CD14-positive monocyte (primary cell): Measurements from ENCODE around the gene SGSH. TPM values are rescaled to one million over a fixed set of nuclear protein-coding genes. Genes with fewer than 3 reads are reported as not detected.
"Not testable (repeated sequence)": the region's sequence is repeated elsewhere in the genome, so short reads cannot be mapped to it uniquely, and the experiment has no call there.

Experiments
- DNase-seq, 3 donors: peaks; one replicate each; pipeline ENCODE4 v3.0.0-alpha.2; 2011 to 2022
- H2AFZ ChIP-seq: 2 replicates; pipeline ENCODE4 v1.6.0; 2012; ENCODE audit warnings: mild to moderate bottlenecking, low read depth, low read length, inconsistent platforms; ENCODE audit not compliant: insufficient read depth, poor library complexity, severe bottlenecking
- H3K27ac ChIP-seq, 2 donors: 1 replicate in 1 of 2; 2 replicates in 1 of 2; pipeline ENCODE4 v1.5.1; 2012 to 2013; ENCODE audit warnings: low read length in 2 of 2, control low read depth in 1 of 2, inconsistent platforms in 1 of 2, low read depth in 1 of 2, mild to moderate bottlenecking in 1 of 2
- H3K27me3 ChIP-seq, 2 donors: one replicate each; pipeline versions ENCODE4 v1.6.0 to v1.6.1; 2011 to 2013; ENCODE audit warnings: low read length in 2 of 2; ENCODE audit not compliant: control insufficient read depth in 2 of 2, insufficient read depth in 2 of 2
- H3K36me3 ChIP-seq, 2 donors: replicated peaks in 1 of 2; 1 replicate in 1 of 2; 2 replicates in 1 of 2; pipeline versions ENCODE4 v1.5.1 to v1.6.1; 2012 to 2013; ENCODE audit warnings: low read length in 2 of 2, control low read depth in 1 of 2, inconsistent platforms in 1 of 2, mild to moderate bottlenecking in 1 of 2; ENCODE audit not compliant: insufficient read depth in 2 of 2, control insufficient read depth in 1 of 2
- H3K4me1 ChIP-seq, 2 donors: 1 replicate in 1 of 2; 2 replicates in 1 of 2; pipeline versions ENCODE4 v1.5.1 to v1.6.1; 2012 to 2013; ENCODE audit warnings: low read length in 2 of 2, control low read depth in 1 of 2, inconsistent platforms in 1 of 2, mild to moderate bottlenecking in 1 of 2, moderate library complexity in 1 of 2; ENCODE audit not compliant: insufficient read depth in 2 of 2, control insufficient read depth in 1 of 2
- H3K4me2 ChIP-seq: replicated peaks from 2 replicates; pipeline ENCODE3; 2012; ENCODE audit warnings: low read length, moderate library complexity, mild to moderate bottlenecking; ENCODE audit not compliant: poor library complexity, severe bottlenecking; ENCODE audit errors: extremely low read depth
- H3K4me3 ChIP-seq, 3 experiments: fragments of 200-600 bp in 1 of 3; sonication (generic) in 1 of 3; replicated peaks in 1 of 3; 1 replicate in 2 of 3; 2 replicates in 1 of 3; pipeline ENCODE4 v1.5.1; 2011 to 2013; ENCODE audit warnings: low read length in 3 of 3, mild to moderate bottlenecking in 3 of 3, control low read depth in 2 of 3, low read depth in 2 of 3, inconsistent platforms in 1 of 3, moderate library complexity in 1 of 3
- H3K79me2 ChIP-seq: 2 replicates; pipeline ENCODE4 v1.6.0; 2012; ENCODE audit warnings: mild to moderate bottlenecking, control low read depth, inconsistent platforms, low read length, moderate library complexity; ENCODE audit not compliant: insufficient read depth
- H3K9ac ChIP-seq: 2 replicates; pipeline ENCODE4 v1.6.0; 2017; ENCODE audit warnings: low read length, mild to moderate bottlenecking; ENCODE audit not compliant: insufficient read depth, poor library complexity, severe bottlenecking
- H3K9me3 ChIP-seq, 2 donors: replicated peaks in 1 of 2; 1 replicate in 1 of 2; 2 replicates in 1 of 2; pipeline versions ENCODE4 v1.5.1 to v1.6.1; 2012 to 2013; ENCODE audit warnings: low read length in 2 of 2, control low read depth in 1 of 2; ENCODE audit not compliant: control insufficient read depth in 1 of 2, insufficient read depth in 1 of 2
- H4K20me1 ChIP-seq: 2 replicates; pipeline ENCODE4 v1.6.0; 2012; ENCODE audit warnings: mild to moderate bottlenecking, low read length, control low read depth, moderate library complexity; ENCODE audit not compliant: insufficient read depth
- H3K27ac Mint-ChIP-seq, 7 donors: one replicate each; pipeline ENCODE4 v1.8.0; 2020; ENCODE audit warnings: mild to moderate bottlenecking in 7 of 7, mixed read lengths in 7 of 7, moderate library complexity in 6 of 7, inconsistent platforms in 2 of 7
- H3K27me3 Mint-ChIP-seq, 3 donors: one replicate each; pipeline ENCODE4 v1.8.0; 2021 to 2022; ENCODE audit warnings: low read depth in 3 of 3, mild to moderate bottlenecking in 3 of 3, mixed read lengths in 3 of 3, moderate library complexity in 3 of 3, inconsistent platforms in 1 of 3
- H3K36me3 Mint-ChIP-seq, 2 donors: one replicate each; pipeline ENCODE4 v1.8.0; 2020; ENCODE audit warnings: mixed read lengths in 2 of 2, inconsistent platforms in 1 of 2, mild to moderate bottlenecking in 1 of 2
- H3K4me1 Mint-ChIP-seq: one replicate; pipeline ENCODE4 v1.8.0; 2020; ENCODE audit warnings: mild to moderate bottlenecking, mixed read lengths
- H3K4me3 Mint-ChIP-seq, 2 donors: one replicate each; pipeline ENCODE4 v1.8.0; 2020; ENCODE audit warnings: mild to moderate bottlenecking in 2 of 2, mixed read lengths in 2 of 2, moderate library complexity in 1 of 2
- H3K9me3 Mint-ChIP-seq, 7 donors: one replicate each; pipeline ENCODE4 v1.8.0; 2020 to 2022; ENCODE audit warnings: mixed read lengths in 7 of 7, mild to moderate bottlenecking in 6 of 7, moderate library complexity in 6 of 7, inconsistent platforms in 2 of 7
- CTCF ChIP-seq: fragments of 200-600 bp; IDR thresholded peaks from one replicate; pipeline ENCODE4 v1.8.0; 2022; ENCODE audit warnings: antibody characterized with exemption, mild to moderate bottlenecking
- WGBS: methylation state at CpG from one replicate; pipeline ENCODE4 v1.1.5; 2013; ENCODE audit warnings: missing lambda C conversion rate; ENCODE audit not compliant: insufficient coverage; 5-methylcytosine and 5-hydroxymethylcytosine counted together
- intact Hi-C, 2 donors: fragments of 100-400 bp; cut with micrococcal nuclease; formaldehyde crosslinking; loops; one replicate each; pipeline versions ENCODE4 v1.15.0 to v1.15.1; 2023
- polyA plus RNA-seq, 3 donors: library from polyadenylated mRNA; depleted of rRNA in 1 of 3; unstranded in 2 of 3; stranded (reverse) in 1 of 3; fragments of 300-500 nt in 2 of 3; fragments of >200 nt in 1 of 3; fragmentation: Illumina TruSeq in 2 of 3; gene quantifications; 1 replicate in 2 of 3; 2 replicates in 1 of 3; pipeline ENCODE4 v1.2.3, GENCODE V29; 2012 to 2021

SGSH gene
- polyA plus RNA-seq, 3 donors: 21.1 to 193 (median 31.3) TPM

DNA sequence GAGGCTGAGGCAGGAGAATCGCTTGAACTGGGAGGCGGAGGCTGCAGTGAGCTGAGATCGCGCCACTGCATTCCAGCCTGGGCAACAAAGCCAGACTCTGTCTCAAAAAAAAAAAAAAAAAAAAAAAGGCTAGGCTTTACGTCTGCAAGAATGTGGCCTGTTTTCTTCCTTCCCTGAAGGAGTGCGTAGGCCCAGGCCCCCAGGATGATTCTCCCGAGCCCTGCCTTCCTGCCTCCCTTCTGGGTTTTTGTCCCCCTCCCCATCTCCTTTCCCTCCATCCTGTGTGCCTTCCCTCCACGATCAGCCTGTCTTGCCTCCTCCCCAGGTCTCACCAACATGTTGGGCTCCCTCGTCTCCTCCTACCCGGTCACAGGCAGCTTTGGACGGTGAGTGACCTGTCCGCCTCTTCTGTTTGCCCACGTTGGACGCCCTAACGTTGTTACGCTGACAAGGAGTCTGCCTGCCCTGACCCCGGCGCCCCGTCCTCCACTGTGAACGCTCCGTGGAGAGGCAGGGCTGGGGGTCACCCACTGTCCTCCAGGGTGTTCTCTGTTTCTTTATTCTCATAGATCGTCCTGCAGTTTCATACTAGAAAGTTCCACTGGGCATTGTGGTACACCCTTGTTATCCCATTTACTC lies 24.9 kb upstream of the SGSH start:
- no peaks in the 10 kb centered on the region for H3K27me3 ChIP-seq
- H3K4me1 ChIP-seq: no peaks in the 10 kb centered on the region
- no peak overlapping the region for H2AFZ ChIP-seq
- TF ChIP-seq CTCF: no peak
- H3K9me3 Mint-ChIP-seq: peaks cover 0 to 2% (median 0%) of the 10 kb centered on the region in 7 donors
- no peaks in the 10 kb centered on the region for H3K36me3 ChIP-seq
- H3K36me3 Mint-ChIP-seq: peaks cover 8 to 23% of the 10 kb centered on the region in 2 donors
- H3K27ac Mint-ChIP-seq: peak overlapping the region in 2 of 7 donors; percentile 4 to 50
- DNase-seq: no peak
- H3K4me1 Mint-ChIP-seq: no peaks in the 10 kb centered on the region
- no peaks in the 10 kb centered on the region for H4K20me1 ChIP-seq
- 95% methylated on average over 18 of the region's 22 CpGs for WGBS
- H3K4me2 ChIP-seq: no peak overlapping the region
- intact Hi-C loops: no loop called here
- H3K9ac ChIP-seq: no peak overlapping the region
- H3K27ac ChIP-seq: no peak overlapping the region
- no peak overlapping the region for H3K4me3 ChIP-seq
- H3K79me2 ChIP-seq: no peaks in the 10 kb centered on the region
- peaks cover 3 to 8% (median 7%) of the 10 kb centered on the region in 3 donors for H3K27me3 Mint-ChIP-seq
- H3K9me3 ChIP-seq: no peaks in the 10 kb centered on the region
- no peak overlapping the region for H3K4me3 Mint-ChIP-seq

- H3K4me1 Mint-ChIP-seq, H3K4me2 ChIP-seq, H3K4me3 ChIP-seq, H3K27me3 ChIP-seq, H3K9me3 ChIP-seq, H3K9me3 Mint-ChIP-seq, H2AFZ ChIP-seq, H3K79me2 ChIP-seq, H3K27me3 Mint-ChIP-seq, H3K27ac ChIP-seq, H3K4me3 Mint-ChIP-seq, H3K36me3 ChIP-seq, DNase-seq, H3K9ac ChIP-seq, H4K20me1 ChIP-seq, intact Hi-C loops, H3K4me1 ChIP-seq: not testable (repeated sequence)
- peak overlapping the region in 1 of 7 donors; percentile 50 for H3K27ac Mint-ChIP-seq
- peaks cover 8 to 23% of the 10 kb centered on the region in 2 donors for H3K36me3 Mint-ChIP-seq
- 94% methylated on average over 6 of the region's 6 CpGs for WGBS
Measured at GRCh38 chr17:80244448-80244847, 24.3 kb upstream of the SGSH start.
